Glutamatergic neuron (in vitro differentiated cells): ENCODE results near the gene RPS21. TPM values are rescaled to one million over a fixed set of nuclear protein-coding genes. Genes with fewer than 3 reads are reported as not detected.

Source experiments
- DNase-seq: peaks from one replicate; pipeline ENCODE4 v3.0.0; 2022
- H3K27ac Mint-ChIP-seq: one replicate; pipeline ENCODE4 v1.8.0; 2020; ENCODE audit warnings: mild to moderate bottlenecking, mixed read lengths, inconsistent platforms; ENCODE audit not compliant: unreplicated experiment
- H3K27me3 Mint-ChIP-seq: one replicate; pipeline ENCODE4 v1.8.0; 2020; ENCODE audit warnings: mild to moderate bottlenecking, moderate library complexity, mixed read lengths, inconsistent platforms; ENCODE audit not compliant: unreplicated experiment
- H3K36me3 Mint-ChIP-seq: one replicate; pipeline ENCODE4 v1.8.0; 2020; ENCODE audit warnings: mild to moderate bottlenecking, mixed read lengths, inconsistent platforms; ENCODE audit not compliant: unreplicated experiment
- H3K4me1 Mint-ChIP-seq: one replicate; pipeline ENCODE4 v1.8.0; 2020; ENCODE audit warnings: mild to moderate bottlenecking, low read depth, mixed read lengths, inconsistent platforms; ENCODE audit not compliant: unreplicated experiment
- H3K4me3 Mint-ChIP-seq: one replicate; pipeline ENCODE4 v1.8.0; 2020; ENCODE audit warnings: mild to moderate bottlenecking, mixed read lengths, inconsistent platforms; ENCODE audit not compliant: unreplicated experiment
- H3K9me3 Mint-ChIP-seq: one replicate; pipeline ENCODE4 v1.8.0; 2020; ENCODE audit warnings: mild to moderate bottlenecking, moderate library complexity, mixed read lengths, inconsistent platforms; ENCODE audit not compliant: unreplicated experiment
- total RNA-seq: library from RNA; stranded (reverse); fragmentation: NEBNext Ultra II Directional; extraction: Animal tissue kit (Norgen Biotek cat#: 25700); gene quantifications from one replicate; pipeline ENCODE4 v1.2.1, GENCODE V29; 2021; ENCODE audit not compliant: unreplicated experiment
- TF ChIP-seq, protein P1 (sequence below): fragments of 200-600 bp; sonication (generic); IDR thresholded peaks from one replicate; pipeline ENCODE4 v1.5.0; 2021; ENCODE audit not compliant: partially characterized antibody, unreplicated experiment

RPS21 gene
- total RNA-seq, 1 donor from 2014 or later: 829 TPM

DNA sequence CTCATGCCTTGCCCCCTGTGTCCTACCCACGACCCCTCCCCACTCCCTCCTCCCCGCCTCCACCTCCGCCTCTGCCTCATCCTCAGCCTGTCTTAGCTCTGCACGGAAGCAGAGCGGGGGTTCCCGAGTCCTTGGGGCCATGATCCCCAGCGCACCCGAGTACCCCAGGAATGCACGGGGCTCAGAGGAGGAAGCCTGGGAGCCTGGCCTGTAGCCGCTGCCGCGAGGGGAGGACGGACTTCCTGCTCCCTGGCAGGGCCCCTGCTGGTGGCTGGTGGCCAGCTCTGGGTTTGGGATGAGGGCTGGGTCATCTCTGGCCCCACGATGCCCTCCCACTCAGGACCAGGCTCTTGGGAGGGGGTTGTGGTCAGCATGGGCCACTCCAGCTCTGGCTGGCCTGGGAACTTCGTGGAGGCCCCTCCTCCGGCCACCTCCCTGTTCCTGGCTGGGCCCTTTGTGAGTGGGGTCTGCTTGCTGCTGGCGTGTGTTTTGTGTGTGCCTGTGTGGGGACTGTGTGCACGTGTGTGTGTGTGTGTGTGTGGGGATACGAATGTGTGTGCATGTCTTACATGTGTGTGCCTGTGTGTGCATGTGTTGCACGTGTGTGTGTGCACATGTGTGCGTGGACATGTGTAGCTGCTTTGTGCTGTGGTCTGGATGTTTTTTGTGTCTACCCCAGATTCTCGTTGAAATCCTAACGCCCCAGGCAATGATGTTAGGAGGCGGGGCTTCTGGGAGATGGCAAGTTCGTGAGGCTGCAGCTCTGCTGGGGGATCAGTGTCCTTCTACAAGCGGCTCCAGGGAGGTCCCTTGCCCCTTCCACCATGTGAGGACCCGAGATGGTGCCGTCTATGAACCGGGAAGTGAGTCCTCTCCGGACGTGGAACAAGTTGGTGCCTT, 41.7 kb downstream of the RPS21 start:
- H3K4me1 Mint-ChIP-seq: peaks cover 3% of the 10 kb centered on the region
- DNase-seq: no peak
- peak overlapping the region; percentile 26 for H3K27ac Mint-ChIP-seq
- peaks cover 2% of the 10 kb centered on the region for H3K9me3 Mint-ChIP-seq
- H3K4me3 Mint-ChIP-seq: no peak overlapping the region
- TF ChIP-seq, protein P1, sequence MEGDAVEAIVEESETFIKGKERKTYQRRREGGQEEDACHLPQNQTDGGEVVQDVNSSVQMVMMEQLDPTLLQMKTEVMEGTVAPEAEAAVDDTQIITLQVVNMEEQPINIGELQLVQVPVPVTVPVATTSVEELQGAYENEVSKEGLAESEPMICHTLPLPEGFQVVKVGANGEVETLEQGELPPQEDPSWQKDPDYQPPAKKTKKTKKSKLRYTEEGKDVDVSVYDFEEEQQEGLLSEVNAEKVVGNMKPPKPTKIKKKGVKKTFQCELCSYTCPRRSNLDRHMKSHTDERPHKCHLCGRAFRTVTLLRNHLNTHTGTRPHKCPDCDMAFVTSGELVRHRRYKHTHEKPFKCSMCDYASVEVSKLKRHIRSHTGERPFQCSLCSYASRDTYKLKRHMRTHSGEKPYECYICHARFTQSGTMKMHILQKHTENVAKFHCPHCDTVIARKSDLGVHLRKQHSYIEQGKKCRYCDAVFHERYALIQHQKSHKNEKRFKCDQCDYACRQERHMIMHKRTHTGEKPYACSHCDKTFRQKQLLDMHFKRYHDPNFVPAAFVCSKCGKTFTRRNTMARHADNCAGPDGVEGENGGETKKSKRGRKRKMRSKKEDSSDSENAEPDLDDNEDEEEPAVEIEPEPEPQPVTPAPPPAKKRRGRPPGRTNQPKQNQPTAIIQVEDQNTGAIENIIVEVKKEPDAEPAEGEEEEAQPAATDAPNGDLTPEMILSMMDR: no peak
- H3K36me3 Mint-ChIP-seq: no peaks in the 10 kb centered on the region
- H3K27me3 Mint-ChIP-seq: peaks cover 4% of the 10 kb centered on the region

DNA sequence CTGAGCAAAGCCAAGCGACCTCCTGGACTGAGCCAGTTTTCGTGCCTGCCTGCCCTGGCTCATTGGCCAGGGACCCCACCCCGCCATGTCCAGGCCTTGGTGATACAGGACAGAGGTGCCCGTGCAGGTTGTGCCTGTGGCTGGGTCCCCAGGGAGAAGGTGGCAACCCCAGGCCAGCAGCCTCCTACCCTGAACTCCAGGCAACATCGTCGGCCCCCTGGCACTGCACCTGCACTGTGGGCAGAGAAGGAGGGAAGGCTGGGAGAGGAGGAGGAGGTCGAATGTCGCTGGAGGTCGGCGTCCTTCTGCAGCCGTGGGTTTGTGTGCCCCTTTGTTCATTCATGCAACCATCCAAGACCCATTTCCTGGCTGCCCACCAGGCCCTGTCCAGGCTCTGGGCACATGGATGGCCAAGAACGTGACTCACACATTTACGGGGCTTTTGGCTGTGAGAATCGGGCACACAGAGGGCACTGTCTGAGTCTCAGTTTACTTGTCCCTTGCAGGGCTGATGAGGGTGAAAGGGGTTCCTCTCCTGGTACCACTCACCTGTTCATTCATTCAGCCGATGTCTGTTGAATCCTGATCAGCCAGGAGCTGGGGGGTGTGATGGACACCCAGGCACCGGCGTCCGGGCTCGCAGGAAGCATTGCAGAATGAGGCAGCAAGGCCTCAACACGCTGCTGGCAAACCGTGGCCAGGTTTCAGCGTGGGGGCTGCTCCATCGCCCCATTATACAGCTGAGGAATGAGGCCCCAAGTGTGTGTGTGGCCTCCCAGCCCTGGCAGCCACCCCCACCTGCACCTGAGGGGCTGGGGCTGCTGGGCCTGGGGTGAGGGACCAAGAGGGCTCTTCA, 42.8 kb downstream of the RPS21 start:
- peaks cover 4% of the 10 kb centered on the region for H3K27me3 Mint-ChIP-seq
- TF ChIP-seq, protein P1: no peak
- no peak overlapping the region for H3K27ac Mint-ChIP-seq
- no peak for DNase-seq
- H3K4me3 Mint-ChIP-seq: no peak overlapping the region
- peaks cover 3% of the 10 kb centered on the region for H3K4me1 Mint-ChIP-seq
- H3K36me3 Mint-ChIP-seq: no peaks in the 10 kb centered on the region
- peaks cover 2% of the 10 kb centered on the region for H3K9me3 Mint-ChIP-seq

DNA sequence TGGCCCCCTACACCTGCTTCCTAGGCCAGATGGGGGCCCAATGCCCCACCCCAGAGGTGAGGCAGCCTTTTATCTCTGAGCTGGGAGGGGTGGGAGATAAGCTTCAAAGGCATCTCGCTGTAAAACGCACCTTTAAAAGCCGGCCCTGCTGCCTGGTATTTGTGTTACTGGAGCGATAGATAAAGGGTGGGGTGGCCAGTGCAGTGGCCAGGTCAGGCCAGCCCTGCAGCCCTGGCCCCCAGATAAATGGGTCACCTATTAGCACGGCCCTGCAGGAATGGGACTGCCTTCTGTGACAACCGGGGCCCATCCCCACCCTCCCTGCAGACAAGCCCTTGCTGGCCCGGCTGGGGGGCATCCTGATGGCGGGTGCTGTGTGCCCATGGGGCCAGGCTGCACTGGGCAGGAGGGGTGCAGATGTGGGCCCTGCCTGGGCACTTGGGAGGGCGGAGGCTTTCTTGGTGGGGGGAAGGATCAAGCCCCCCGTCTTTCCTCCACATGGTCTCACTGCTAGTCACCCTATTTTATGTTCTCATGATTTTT, 43.5 kb downstream of the RPS21 start:
- peaks cover 3% of the 10 kb centered on the region for H3K4me1 Mint-ChIP-seq
- H3K9me3 Mint-ChIP-seq: peaks cover 2% of the 10 kb centered on the region
- no peak overlapping the region for H3K27ac Mint-ChIP-seq
- no peaks in the 10 kb centered on the region for H3K36me3 Mint-ChIP-seq
- H3K27me3 Mint-ChIP-seq: peaks cover 4% of the 10 kb centered on the region
- no peak for DNase-seq
- H3K4me3 Mint-ChIP-seq: no peak overlapping the region
- TF ChIP-seq, protein P1: no peak

DNA sequence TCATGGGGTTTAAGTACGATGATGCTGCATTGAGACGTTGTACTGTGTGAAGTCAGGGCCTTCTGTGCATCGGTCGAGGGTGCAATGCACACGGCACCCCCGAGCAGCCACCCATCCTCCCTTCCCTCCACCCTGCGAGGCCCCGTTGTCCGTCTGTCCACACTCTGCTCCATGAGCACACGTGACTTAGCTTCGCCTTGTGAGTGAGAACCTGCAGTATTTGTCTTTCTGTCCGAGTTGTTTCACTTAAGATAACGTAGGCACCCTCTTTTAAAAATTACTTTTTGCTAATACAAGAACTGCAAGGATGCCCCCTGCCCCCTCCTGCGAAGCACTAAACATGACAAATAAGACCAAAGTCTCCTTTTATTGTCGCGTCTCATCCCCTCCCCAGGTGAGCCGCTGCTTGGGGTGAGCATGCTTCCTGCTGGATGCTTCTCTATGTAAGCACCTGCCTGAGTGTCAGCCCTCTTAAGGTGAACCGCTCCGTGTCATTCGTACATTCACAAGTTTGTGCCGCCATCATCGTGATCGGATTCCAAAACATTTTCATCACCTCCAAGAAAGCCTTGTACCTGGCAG, 44.1 kb downstream of the RPS21 start:
- Mint-ChIP-seq H3K4me1 (peaks cover 3% of the 10 kb centered on the region), H3K9me3 (peaks cover 2% of the 10 kb centered on the region), H3K4me3 (no peak overlapping the region), H3K27ac (no peak overlapping the region), H3K36me3 (no peaks in the 10 kb centered on the region), H3K27me3 (peaks cover 7% of the 10 kb centered on the region)
- DNase-seq: no peak
- TF ChIP-seq, protein P1: no peak
